Mesendoderm (in vitro differentiated cells): ENCODE measurements around the gene NUP93.
A peak's percentile ranks its signal among the peaks of the same experiment; 100 is the strongest.

Experiments used
- DNase-seq: peaks from one replicate; pipeline ENCODE4 v3.0.0; 2013
- H2AK5ac ChIP-seq: 2 replicates; pipeline ENCODE4 v1.6.1; 2013; ENCODE audit warnings: low read length, inconsistent platforms
- H2BK120ac ChIP-seq: 2 replicates; pipeline ENCODE4 v1.6.1; 2013; ENCODE audit warnings: low read depth, mild to moderate bottlenecking, low read length, moderate library complexity, mixed read lengths
- H2BK15ac ChIP-seq: replicated peaks from 2 replicates; pipeline ENCODE4 v1.6.1; 2013; ENCODE audit warnings: low read depth, mild to moderate bottlenecking, moderate library complexity
- H2BK5ac ChIP-seq: 2 replicates; pipeline ENCODE4 v1.6.1; 2013; ENCODE audit warnings: low read length, inconsistent platforms
- H3K18ac ChIP-seq: 2 replicates; pipeline ENCODE4 v1.6.1; 2013; ENCODE audit warnings: mild to moderate bottlenecking, low read length, mixed read lengths
- H3K23ac ChIP-seq: one replicate; pipeline ENCODE4 v1.6.1; 2013; ENCODE audit warnings: low read length
- H3K27ac ChIP-seq: 2 replicates; pipeline ENCODE4 v1.5.1; 2013; ENCODE audit warnings: low read depth, mild to moderate bottlenecking, inconsistent platforms, low read length, moderate library complexity
- H3K27me3 ChIP-seq: 2 replicates; pipeline ENCODE4 v1.6.1; 2013; ENCODE audit warnings: low read length, control low read depth, mild to moderate bottlenecking, inconsistent platforms; ENCODE audit not compliant: insufficient read depth, poor library complexity
- H3K36me3 ChIP-seq: 2 replicates; pipeline ENCODE4 v1.6.1; 2013; ENCODE audit warnings: low read length, inconsistent platforms; ENCODE audit not compliant: control insufficient read depth, insufficient read depth
- H3K4ac ChIP-seq: one replicate; pipeline ENCODE4 v1.6.1; 2013; ENCODE audit warnings: low read depth, mild to moderate bottlenecking, low read length, moderate library complexity
- H3K4me1 ChIP-seq: 2 replicates; pipeline ENCODE4 v1.6.1; 2013; ENCODE audit warnings: low read depth, low read length, inconsistent platforms; ENCODE audit not compliant: control insufficient read depth
- H3K4me2 ChIP-seq: 2 replicates; pipeline ENCODE4 v1.6.1; 2013; ENCODE audit warnings: low read length
- H3K4me3 ChIP-seq: 2 replicates; pipeline ENCODE4 v1.5.1; 2013; ENCODE audit warnings: mild to moderate bottlenecking, low read length
- H3K56ac ChIP-seq: one replicate; pipeline ENCODE4 v1.6.1; 2013; ENCODE audit warnings: low read length
- H3K79me1 ChIP-seq: 2 replicates; pipeline ENCODE4 v1.6.1; 2013; ENCODE audit warnings: low read length, inconsistent platforms
- H3K79me2 ChIP-seq: 2 replicates; pipeline ENCODE4 v1.6.1; 2013; ENCODE audit warnings: mild to moderate bottlenecking, low read length; ENCODE audit not compliant: control insufficient read depth, insufficient read depth
- H3K9ac ChIP-seq: 2 replicates; pipeline ENCODE4 v1.6.1; 2013; ENCODE audit warnings: low read length, inconsistent platforms
- H4K5ac ChIP-seq: one replicate; pipeline ENCODE4 v1.6.1; 2013; ENCODE audit warnings: low read length
- H4K8ac ChIP-seq: one replicate; pipeline ENCODE4 v1.6.1; 2013; ENCODE audit warnings: low read depth, mild to moderate bottlenecking, control low read depth, low read length, moderate library complexity
- WGBS: extraction: QIAGEN DNeasy Blood & Tissue Kit; methylation state at CpG from one replicate; pipeline ENCODE4 v1.1.7; 2013; ENCODE audit warnings: low lambda C conversion rate, missing lambda C conversion rate; ENCODE audit not compliant: insufficient coverage; ENCODE audit errors: extremely low coverage; 5-methylcytosine and 5-hydroxymethylcytosine counted together

NUP93 gene

GRCh38 chr16:56690420-56691122 lies 39.4 kb upstream of the NUP93 start:
- Histone ChIP-seq H2BK5ac (no peak overlapping the region), H3K27ac (no peak overlapping the region), H3K27me3 (no peaks in the 10 kb centered on the region), H2BK15ac (no peak overlapping the region), H3K18ac (no peak overlapping the region), H3K79me1 (no peaks in the 10 kb centered on the region), H3K56ac (no peak overlapping the region), H4K5ac (no peak overlapping the region), H3K4me1 (no peaks in the 10 kb centered on the region), H3K4me2 (no peak overlapping the region), H3K4ac (no peak overlapping the region), H3K4me3 (no peak overlapping the region), H3K9ac (no peak overlapping the region), H4K8ac (no peak overlapping the region), H3K23ac (no peak overlapping the region), H2BK120ac (no peak overlapping the region), H2AK5ac (no peak overlapping the region), H3K79me2 (no peaks in the 10 kb centered on the region), H3K36me3 (no peaks in the 10 kb centered on the region)
- no peak for DNase-seq
- no CpG with 5 or more reads among the region's 4 CpGs for WGBS

- no peak overlapping the region for H4K8ac ChIP-seq
- H2AK5ac ChIP-seq, result no peak overlapping the region
- H2BK15ac ChIP-seq, result no peak overlapping the region
- no peak overlapping the region for H3K9ac ChIP-seq
- no peak overlapping the region for H4K5ac ChIP-seq
- H2BK5ac ChIP-seq, result no peak overlapping the region
- H3K36me3 ChIP-seq, result no peaks in the 10 kb centered on the region
- H3K27ac ChIP-seq, result no peak overlapping the region
- no peak overlapping the region for H3K18ac ChIP-seq
- no peak overlapping the region for H3K56ac ChIP-seq
- H3K4ac ChIP-seq, result no peak overlapping the region
- no peaks in the 10 kb centered on the region for H3K27me3 ChIP-seq
- H2BK120ac ChIP-seq, result no peak overlapping the region
- H3K4me1 ChIP-seq, result no peaks in the 10 kb centered on the region
- WGBS, result no CpG with 5 or more reads among the region's 4 CpGs
- H3K4me2 ChIP-seq, result no peak overlapping the region
- H3K79me1 ChIP-seq, result no peaks in the 10 kb centered on the region
- H3K23ac ChIP-seq, result no peak overlapping the region
- no peaks in the 10 kb centered on the region for H3K79me2 ChIP-seq
- peak; percentile 87 for DNase-seq
- no peak overlapping the region for H3K4me3 ChIP-seq
Measured at GRCh38 chr16:56691885-56692284, 38.0 kb upstream of the NUP93 start.

- Histone ChIP-seq H3K4ac (no peak overlapping the region), H2BK120ac (no peak overlapping the region), H3K27ac (no peak overlapping the region), H3K23ac (no peak overlapping the region), H3K4me2 (no peak overlapping the region), H4K8ac (no peak overlapping the region), H3K18ac (no peak overlapping the region), H3K79me2 (no peaks in the 10 kb centered on the region), H2BK15ac (no peak overlapping the region), H3K36me3 (no peaks in the 10 kb centered on the region), H2BK5ac (no peak overlapping the region), H4K5ac (no peak overlapping the region), H3K27me3 (no peaks in the 10 kb centered on the region), H3K4me3 (no peak overlapping the region), H3K79me1 (no peaks in the 10 kb centered on the region), H3K56ac (no peak overlapping the region), H2AK5ac (no peak overlapping the region), H3K9ac (no peak overlapping the region), H3K4me1 (no peaks in the 10 kb centered on the region)
- no CpG with 5 or more reads among the region's 1 CpG for WGBS
- DNase-seq, result no peak
Measured at GRCh38 chr16:56695246-56695645, 34.7 kb upstream of the NUP93 start.

- Histone ChIP-seq H3K4me1 (no peaks in the 10 kb centered on the region), H2BK5ac (no peak overlapping the region), H3K36me3 (no peaks in the 10 kb centered on the region), H3K9ac (no peak overlapping the region), H2BK15ac (no peak overlapping the region), H3K27me3 (no peaks in the 10 kb centered on the region), H4K5ac (no peak overlapping the region), H3K23ac (no peak overlapping the region), H3K79me2 (no peaks in the 10 kb centered on the region), H3K79me1 (no peaks in the 10 kb centered on the region), H3K4ac (no peak overlapping the region), H3K18ac (no peak overlapping the region), H2AK5ac (no peak overlapping the region), H3K4me3 (no peak overlapping the region), H2BK120ac (no peak overlapping the region), H3K27ac (no peak overlapping the region), H4K8ac (no peak overlapping the region), H3K4me2 (no peak overlapping the region), H3K56ac (no peak overlapping the region)
- DNase-seq, result no peak
- no CpG with 5 or more reads among the region's 5 CpGs for WGBS
Measured at GRCh38 chr16:56697456-56698155, 32.3 kb upstream of the NUP93 start.

GRCh38 chr16:56700195-56700594 lies 29.7 kb upstream of the NUP93 start:
- Histone ChIP-seq H4K8ac (no peak overlapping the region), H2AK5ac (no peak overlapping the region), H2BK120ac (no peak overlapping the region), H4K5ac (no peak overlapping the region), H2BK5ac (no peak overlapping the region), H3K36me3 (no peaks in the 10 kb centered on the region), H3K4me1 (no peaks in the 10 kb centered on the region), H3K27ac (no peak overlapping the region), H3K9ac (no peak overlapping the region), H3K56ac (no peak overlapping the region), H3K4ac (no peak overlapping the region), H3K79me1 (no peaks in the 10 kb centered on the region), H3K23ac (no peak overlapping the region), H3K4me2 (no peak overlapping the region), H3K27me3 (no peaks in the 10 kb centered on the region), H2BK15ac (no peak overlapping the region), H3K4me3 (no peak overlapping the region), H3K18ac (no peak overlapping the region), H3K79me2 (no peaks in the 10 kb centered on the region)
- WGBS, result no CpG with 5 or more reads among the region's 1 CpG
- no peak for DNase-seq
